Esophagus mucosa (tissue), 1 donor: ENCODE results near the gene TRAF3. TPM values are rescaled to one million over a fixed set of nuclear protein-coding genes. Genes with fewer than 3 reads are reported as not detected.

Experiments
- ATAC-seq: fragments of 200-7000 bp; cut with Tn5 transposase; one replicate; pipeline ENCODE4 v1.9.1; 2020
- total RNA-seq: library from RNA; stranded (reverse); gene quantifications from one replicate; pipeline ENCODE4 v1.2.4, GENCODE V29; 2023
- donor health status: DM: yes; HTN: yes; CAD: no.

TRAF3 gene
- total RNA-seq, 1 donor from 2014 or later, result 15.1 TPM

DNA sequence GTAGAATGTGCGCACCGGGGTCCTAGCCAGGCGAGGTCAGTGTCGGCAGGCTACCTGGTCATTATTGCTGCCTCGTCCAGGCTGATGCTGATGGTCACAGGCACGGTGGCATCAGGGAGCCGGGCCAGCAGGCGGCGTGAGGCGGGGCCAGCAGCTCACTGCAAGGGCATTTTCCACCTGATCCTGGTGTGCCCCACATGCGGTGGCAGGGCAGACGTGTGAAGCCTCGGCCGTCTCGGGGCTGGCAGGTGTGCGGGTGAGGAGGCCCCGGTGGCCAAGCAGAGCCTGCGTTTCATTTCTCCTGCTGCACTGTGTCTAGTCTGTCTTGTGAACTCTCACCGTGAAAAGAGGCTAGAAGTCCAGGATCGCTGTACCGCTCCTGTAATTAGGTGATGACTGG lies 133.2 kb downstream of the TRAF3 start:
- ATAC-seq, result no peak

DNA sequence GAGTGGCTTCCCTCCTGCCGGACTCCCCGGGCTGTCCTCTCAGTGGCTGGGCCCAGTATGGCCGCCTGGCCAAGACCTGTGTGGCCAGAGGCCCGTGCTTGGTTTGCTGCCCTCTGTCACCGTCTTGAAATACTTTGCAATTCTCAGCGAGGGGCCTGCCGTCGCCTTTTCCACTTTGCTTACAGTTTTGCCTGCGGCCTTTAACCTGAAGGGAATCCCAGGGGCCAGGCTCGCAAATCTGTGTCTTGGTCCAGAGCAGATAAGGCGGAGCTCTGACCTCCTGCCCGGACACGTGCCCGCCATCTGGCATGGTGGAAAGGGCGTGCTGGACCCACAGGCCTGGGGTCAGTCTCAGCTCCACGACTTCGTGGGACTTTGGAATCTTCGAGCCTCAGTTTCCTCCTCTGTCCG lies 134.3 kb downstream of the TRAF3 start:
- ATAC-seq, result no peak

DNA sequence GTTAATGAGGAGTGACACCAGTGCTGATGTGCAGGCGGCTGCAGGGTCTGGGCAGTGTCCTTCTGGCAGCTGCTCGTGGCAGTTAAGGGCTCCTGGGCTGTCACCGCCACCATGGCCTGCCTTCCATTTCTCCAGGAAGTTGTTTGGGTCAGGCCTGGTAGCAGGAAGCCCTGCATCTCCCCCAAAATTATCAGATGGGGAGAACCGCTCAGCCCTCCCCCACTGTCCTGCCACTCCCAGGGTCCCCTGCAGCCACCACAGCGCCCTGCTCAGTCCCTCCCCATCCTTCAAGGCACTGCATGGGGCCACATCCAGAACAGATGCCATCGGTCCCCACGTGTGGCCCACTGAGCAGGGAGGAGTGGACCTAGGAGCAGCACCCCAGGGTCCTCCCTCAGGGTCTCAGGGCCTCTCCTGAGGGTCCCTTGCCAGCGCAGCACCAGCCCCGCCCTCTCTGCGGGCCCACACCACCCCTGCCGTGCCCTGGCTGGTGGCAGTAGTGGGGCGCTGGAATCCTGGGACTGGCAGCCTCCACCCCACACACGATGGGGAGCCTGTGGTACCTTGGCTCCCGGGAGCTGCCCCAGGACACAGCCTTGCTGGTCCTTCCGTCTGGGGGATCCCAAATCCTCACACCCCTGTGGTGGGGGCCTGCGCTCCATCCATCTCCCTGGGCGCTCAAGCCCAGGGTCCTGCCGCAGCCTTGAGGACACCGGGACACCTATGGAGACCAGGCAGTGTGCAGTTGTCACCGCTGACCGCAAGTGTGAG lies 134.9 kb downstream of the TRAF3 start:
- no peak for ATAC-seq

DNA sequence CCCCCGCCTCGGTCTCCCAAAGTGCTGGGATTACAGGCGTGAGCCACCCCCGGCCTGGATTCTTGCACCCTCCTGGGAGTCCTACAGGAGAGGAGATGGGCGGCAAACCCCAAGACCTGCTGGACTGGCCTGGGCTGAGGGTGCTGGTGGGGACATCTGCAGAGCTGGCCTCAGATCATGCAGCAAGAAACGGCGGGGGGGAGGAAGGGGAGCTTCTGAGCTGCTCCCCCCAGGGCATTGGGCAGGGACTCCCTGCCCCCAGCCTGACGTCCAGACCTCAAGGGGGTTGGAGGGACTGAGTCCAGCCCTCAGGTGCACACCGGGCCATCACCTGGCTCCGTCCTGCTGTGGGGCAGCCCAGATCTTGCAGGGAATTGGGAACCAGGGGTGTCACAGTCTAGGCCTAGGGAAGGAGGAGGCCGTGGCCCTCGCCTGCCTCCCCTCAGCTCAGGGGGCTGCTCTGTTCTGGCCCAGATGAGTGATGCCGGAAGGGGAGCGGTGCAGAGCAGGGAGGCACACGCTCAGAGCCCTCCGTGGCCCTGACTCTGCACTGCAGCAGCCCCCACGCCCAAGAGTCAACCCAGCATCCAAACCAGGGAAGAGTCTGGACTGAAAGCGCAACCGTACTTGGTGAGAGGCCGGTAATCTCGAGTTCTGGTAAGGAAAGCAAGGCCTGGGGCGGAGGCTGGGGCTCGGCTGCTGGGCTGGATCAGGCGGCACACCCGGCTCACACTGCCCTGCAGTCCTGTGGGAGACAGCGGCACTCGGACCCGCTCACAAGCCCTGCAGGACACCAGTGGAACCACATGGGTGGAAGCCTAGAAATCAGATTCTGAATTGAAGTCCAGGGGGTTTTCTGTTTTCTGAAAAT lies 136.3 kb downstream of the TRAF3 start:
- ATAC-seq, result no peak

DNA sequence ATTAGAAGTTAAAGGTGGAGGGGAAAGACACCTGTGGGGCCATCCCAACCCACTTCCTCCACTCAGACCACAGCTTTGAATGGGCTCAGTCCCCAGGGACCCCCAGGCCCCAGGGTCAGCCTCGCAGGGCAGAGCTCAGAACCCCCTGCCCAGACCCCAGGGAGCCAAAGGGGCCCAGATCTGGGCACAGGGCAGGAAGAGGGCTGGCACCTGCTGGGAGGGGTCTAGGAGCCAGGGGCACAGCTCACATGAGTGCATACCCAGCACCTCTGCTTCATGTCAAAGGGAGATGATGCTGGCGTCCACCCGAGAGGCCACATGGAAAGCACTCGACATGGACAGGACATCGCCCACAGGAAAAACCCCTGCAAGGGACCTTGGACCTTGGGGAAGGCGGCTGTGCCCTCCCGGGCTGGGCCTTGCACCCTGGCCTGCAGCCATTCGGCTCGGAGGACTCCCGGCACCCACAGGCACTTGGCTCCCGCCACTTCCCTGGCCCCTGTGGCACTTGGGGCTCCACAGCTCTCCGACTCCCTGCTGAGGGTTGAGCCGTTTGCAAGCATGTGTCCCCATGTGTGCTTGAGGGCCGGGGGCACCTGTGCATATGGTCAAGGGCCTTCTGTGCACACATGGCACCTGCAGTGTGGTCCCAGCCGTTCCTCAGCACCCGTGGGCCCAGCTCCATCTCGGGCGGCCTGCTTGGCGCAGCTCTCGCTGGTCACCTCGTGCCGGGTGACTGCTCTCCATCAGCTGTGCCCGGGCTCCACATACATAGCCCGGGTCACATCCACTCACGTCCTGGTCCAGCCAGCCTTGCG lies 137.4 kb downstream of the TRAF3 start:
- ATAC-seq, result no peak

DNA sequence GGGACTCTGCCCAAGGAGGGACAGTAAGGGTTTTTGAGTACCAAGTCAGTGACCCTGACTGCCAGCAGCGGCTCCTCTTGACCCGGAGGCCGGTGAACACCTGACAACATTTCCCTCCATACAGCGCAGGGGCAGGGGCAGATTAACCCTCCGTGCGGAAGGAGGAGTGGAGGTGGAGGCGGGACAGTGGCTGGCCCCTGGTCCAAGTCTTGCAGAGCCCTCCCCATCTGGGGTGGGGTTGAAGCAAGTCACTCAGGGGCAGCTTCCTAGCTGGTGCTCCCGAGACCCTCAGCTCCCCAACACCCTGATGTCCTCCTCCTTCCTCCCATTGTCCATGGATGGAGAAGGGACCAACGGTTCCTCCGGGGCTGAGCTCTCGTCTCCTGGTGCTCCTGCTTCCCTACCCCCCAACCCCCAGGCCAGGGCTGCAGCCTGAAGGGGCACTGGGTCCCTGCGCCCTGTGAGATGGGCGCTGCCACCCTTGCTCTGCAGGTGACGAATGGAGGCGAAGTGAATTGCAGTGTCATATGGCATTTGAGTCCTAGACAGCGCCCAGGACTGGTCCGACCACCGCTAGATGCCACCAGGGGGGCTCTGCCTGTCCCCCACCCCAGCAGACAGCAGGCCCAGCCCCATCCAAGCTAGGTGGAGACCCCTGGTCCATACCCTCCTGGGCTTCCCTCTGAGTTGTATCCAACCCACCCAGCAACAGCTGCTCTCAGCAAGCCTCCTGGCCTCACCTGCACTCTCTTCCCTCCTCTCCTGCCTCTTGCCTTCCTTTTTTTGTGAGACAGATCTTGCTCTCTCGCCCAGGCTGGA lies 138.3 kb downstream of the TRAF3 start:
- ATAC-seq, result no peak

DNA sequence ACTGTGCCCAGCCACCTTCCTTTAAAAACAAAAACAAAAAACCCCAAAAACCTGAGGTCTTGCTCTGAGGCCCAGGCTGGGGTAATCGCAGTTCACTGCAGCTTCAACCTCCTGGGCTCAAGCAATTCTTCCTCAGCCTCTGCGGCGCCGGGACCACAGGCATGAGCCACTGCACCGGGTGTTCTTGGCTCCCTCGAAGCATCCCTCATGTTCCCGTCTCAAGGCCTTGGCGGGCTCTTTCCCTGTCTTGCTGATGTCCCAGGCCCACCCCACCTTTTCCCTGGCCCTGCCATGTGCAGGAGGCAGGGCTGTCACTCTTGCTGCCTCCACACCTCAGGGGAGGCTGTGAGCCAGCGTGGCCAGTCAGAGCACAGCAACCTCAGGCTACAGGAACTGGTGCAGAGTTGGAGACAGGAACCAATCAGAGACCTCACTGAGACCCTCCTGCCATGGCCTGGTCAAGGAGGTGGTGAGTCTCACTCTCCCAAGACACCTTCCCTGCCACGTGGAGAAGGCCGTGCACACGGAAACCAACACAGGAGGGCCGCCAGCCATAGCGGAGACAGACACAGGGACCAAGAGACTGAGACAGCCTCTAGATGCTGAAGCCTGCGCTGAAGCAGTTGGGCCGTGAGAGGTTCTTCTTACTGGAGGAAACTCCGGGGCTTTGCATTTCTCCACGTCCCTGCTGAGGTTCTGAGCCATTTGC lies 139.3 kb downstream of the TRAF3 start:
- peak; percentile 2 for ATAC-seq

DNA sequence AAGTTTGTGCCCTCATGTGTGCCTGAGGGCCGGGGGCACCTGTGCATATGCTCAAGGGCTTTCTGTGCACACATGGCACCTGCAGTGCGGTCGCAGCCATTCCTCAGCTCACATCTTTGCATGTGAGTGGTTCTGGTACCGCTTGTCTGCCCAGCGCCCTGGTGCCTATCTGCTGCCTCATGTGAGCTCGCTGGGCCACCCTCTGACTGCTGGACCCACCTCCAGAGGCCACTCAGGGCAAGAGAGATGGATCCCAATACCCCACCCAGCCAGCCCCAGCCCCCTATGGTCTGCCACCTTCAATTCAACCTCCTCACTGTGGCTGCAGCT lies 139.8 kb downstream of the TRAF3 start:
- ATAC-seq, result peak; percentile 4

DNA sequence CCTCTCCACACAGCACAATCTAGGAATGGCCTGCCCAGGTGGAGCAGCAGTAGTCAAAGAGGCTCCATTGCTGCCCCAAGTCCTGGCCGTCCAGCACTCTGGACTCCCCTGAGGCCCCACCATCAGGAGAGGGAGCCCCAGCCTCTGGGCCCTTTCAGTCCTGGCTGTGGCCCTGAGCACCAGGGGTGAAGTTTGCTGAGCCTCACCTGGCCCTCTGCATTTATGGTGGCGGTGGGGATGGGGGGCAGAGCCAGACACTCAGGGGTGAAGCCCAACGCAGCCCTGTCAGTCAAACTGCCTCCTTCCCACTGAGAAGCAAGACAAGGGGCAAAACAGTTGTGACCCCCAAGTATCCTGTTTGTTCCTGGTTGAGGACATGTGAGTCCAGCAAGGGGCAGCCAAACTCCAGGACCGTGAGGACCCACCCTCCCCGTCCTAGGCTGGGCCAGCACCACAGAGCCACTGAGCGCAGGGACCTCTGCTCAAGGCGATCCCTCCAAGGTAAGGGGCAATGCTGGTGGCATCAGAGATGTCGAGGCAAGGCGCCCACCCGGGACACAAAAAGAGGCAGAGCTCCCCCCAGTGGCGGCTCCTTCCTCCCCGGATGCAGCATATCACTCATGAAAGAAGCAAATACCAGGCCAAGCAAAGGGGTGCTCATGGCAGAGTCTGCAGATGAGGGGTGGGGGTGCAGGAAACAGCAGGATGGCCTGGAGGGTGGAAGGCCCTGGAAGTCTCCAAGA lies 140.4 kb downstream of the TRAF3 start:
- ATAC-seq, result peak; percentile 5

DNA sequence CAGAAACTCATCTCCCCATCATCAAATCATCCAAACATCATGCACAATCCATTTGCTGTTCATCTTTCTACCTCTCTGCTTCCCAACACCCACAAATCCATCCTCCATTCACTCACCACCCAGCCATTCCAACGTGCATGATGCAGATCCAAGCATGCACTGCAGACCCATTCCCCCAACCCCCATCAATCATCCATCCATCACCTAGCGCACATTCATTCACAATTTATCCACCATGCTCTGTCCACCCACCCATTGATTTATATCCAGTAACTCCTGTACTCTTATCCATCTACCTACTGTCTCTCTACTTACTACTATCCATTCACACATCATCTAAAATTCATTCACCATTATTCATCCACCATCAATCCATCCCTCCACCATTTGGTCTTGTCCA lies 141.2 kb downstream of the TRAF3 start:
- ATAC-seq, result no peak

DNA sequence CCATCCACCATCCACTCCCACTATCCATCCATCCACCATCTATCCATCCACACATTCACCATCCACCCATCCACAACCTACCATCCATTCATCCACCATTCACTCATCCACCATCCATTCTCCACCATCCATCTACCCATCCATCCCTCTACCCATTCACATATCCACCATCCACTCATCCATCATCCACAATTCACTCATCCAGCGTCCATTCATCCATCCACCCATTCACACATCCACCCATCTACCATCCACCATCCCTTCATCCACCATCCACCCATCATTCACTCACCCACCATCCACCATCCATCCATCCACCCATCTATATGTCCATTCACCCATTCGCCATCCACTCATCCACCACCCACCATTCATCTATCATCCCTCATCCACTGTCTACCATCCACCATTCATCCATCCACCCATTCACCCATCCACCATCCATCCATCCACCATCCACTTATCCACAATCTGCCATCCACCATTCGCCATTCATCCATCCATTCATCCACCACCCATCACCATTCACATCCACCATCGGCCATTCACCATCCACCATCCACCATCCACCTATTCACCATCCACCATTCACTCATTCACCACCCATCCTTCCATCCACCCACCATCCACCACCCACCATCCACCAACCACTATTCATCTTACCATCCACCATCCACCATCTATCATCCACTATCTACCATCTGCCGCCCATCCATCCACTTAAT lies 143.2 kb downstream of the TRAF3 start:
- no peak for ATAC-seq

DNA sequence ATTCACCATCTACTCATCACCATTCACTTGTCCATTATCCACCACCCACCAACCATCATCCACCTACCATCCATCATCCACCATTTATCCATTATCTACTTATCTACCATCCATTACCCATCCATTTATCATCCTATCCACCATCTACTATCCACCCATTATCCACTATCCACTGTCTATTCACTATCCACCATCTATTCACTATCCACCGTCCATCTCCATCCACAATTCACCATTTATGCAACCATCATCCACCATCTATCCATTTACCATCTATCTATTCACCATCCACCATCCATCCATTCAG lies 143.7 kb downstream of the TRAF3 start:
- ATAC-seq, result no peak

DNA sequence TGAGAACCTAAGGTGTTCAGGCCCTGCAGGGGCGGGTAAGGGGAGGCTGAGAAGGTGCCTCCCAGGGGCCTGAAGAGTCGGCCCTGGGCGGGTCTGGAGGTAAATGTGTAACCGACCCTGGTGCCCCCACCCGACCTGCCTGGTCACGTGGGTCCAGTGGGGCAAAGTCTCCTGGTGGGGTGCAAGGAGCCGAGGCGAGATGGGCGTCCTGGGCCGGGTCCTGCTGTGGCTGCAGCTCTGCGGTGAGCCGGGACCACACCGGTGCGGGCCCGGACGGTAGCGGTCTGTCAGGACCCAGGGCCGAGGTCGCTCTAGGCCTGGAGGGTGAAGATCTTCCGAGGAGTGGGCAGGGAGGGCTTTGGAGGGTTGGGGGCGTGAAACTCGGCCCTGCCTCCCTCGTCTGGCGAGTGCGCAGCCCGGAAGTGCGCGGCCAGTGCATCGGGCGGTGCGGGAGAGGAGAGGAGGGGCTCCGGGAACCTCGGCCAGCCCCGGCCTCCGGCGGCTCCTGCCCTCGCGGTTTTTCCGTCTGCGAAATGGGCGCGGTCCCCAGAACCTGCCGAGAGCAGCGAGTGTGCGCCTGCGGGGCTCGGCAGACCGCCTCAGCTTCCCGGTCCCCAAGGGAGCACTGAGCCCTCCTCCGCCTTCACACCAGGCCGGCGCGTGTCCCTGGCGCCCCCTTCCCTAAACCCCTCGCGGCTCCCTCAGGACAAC lies 145.4 kb downstream of the TRAF3 start, which contains the start of gene AMN:
Gene AMN (plus strand): TSS at position 174 of the 711 bp plus-strand sequence. CDS start 26 bp downstream, at position 200.
- ATAC-seq, result peak; percentile 8

DNA sequence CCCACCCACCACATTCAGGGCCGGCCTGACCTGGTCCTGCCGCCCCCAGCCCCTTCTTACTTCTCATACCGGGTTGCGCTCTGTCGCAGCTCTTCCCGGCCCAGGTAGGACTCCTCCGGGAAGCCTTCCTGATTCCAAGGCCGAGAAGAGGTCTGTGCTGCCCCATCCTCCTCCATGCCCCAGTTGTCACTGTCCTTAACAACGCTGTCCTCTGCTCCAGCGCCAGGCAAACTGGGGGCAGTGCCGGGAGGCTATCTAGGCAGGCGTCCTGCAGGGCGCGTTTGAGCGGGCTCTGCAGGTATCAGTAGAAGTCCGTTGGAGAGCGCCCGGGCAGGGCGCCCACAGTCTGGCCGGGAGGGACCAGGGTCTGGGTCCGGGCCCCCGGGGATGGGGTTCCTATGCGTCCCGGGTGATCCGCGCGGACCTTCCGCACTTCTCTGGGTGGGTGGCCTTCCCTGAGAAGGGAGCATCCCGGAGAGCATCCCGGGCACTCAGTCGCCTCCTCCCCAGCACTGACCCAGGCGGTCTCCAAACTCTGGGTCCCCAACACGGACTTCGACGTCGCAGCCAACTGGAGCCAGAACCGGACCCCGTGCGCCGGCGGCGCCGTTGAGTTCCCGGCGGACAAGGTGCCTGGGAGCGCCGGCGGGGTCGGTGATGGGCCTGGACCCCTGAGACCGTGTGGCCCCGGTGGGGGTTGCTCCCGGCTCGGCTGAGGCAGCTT lies 146.1 kb downstream of the TRAF3 start:
- ATAC-seq, result no peak

DNA sequence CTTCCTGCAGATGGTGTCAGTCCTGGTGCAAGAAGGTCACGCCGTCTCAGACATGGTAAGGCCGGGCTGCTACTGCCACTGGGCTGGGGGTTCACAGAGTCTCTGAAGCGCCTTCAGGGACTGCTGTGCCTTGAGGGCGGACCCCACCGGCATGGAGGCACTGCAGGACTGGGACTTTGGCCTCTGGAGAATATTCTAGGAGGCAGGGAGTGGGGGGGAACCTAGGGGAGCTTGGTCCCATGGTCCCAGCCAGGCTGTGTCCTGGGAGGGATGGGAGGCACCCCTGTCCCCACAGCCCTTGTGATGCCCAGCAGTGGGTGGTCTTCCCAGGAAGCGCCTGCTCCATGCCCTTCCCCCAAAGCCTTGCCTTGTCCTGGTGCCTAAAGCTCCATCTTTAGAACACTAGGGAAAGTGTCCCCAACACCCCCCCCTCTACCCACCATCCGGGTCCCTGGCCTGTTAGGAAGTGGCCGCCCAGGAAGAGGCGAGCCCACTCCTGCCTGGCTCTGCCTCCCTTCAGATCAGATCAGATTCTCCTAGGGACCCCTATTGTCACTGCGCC lies 146.8 kb downstream of the TRAF3 start:
- no peak for ATAC-seq

DNA sequence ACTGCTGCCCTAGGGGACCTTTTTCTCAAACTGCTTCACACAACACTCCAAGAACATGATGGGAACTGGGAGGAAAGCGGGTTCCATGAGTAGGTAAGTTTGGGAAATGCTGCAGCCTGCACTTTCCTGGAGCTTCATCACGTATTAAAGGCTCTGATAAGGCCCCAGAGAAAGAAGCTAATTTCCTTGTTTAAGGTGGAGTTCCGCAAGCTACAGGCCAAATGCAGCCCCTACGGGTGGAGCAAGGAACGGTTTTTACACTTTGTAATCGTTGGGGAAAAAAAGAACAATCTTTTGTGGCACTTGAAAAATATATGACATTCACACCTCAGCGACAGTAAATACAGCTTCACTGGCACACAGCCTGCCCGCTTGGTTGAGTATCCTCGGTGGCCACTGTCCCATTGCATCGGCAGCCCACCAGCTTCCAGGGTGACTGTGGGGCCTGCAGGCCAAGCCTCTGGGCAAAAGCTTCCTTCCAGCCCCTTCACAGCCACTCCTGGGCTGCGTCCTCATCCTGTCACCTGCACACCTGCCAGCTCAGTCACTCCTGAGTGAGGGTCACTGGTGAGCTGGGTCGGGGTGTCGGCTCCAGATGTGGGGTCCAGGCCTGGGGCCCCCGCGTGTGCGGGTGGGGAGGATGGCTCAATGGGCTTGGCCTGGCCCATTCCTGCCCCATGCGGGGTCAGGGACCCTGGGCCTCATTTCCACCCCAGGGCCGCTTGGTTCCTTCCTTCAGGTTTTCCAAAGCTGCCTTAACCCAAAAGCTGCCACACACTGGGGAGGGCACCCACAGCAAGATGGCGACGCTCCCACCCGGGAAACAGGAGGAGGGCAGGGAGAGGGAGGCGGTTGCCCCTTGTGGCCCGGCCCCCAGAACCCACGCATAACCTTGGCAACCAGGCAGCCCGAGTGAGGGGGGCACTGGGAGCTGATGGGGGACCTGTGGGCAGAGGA lies 147.7 kb downstream of the TRAF3 start:
- ATAC-seq, result no peak

DNA sequence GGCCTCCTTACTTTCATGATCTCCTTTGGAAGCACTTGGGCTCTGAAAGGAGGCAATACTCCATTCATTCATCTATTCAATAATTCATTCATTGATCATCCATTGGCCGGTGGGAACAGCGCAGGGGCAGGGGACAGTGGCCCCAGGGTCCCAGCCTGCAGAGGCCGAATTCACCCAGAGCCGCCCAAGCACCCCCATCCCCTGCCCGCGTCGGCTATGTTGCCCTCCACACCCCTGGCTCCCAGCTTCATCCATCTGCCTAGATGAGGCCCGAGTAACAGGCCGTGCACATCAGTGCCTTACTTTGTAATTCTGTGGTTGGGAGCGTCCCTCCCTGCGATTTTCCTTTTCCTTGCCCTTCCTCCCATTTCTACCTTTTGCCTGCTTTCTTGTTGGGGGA lies 148.4 kb downstream of the TRAF3 start:
- no peak for ATAC-seq
